OCI-LY1 (cell line): ENCODE measurements around the gene TBC1D22B.

Experiments
- H2AFZ ChIP-seq: fragments of 200-600 bp; sonication (generic), shearing (Covaris generic); 2 replicates; pipeline ENCODE4 v1.6.0; 2014; ENCODE audit warnings: antibody characterized with exemption, mild to moderate bottlenecking, low read length
- H3F3A ChIP-seq: fragments of 200-600 bp; sonication (generic), shearing (Covaris generic); 2 replicates; pipeline ENCODE4 v1.6.0; 2014; ENCODE audit warnings: mild to moderate bottlenecking, antibody characterized with exemption, low read length, moderate library complexity; ENCODE audit not compliant: insufficient read depth
- H3K27ac ChIP-seq: fragments of 200-600 bp; sonication (generic); 2 replicates; pipeline ENCODE4 v1.5.1; 2014; ENCODE audit warnings: low read length, mixed run types, mild to moderate bottlenecking, low read depth; ENCODE audit not compliant: poor library complexity, severe bottlenecking
- H3K27me3 ChIP-seq: fragments of 200-600 bp; sonication (generic); 2 replicates; pipeline ENCODE4 v1.6.0; 2014; ENCODE audit warnings: antibody characterized with exemption, mild to moderate bottlenecking, low read length, moderate library complexity; ENCODE audit not compliant: insufficient read depth
- H3K36me3 ChIP-seq: fragments of 200-600 bp; sonication (generic); 2 replicates; pipeline ENCODE4 v1.6.1; 2014; ENCODE audit warnings: mild to moderate bottlenecking, antibody characterized with exemption, low read length, moderate library complexity, mixed read lengths; ENCODE audit not compliant: insufficient read depth
- H3K4me1 ChIP-seq: fragments of 200-600 bp; sonication (generic); 2 replicates; pipeline ENCODE4 v1.5.1; 2014; ENCODE audit warnings: mild to moderate bottlenecking, low read length, moderate library complexity; ENCODE audit not compliant: insufficient read depth, severe bottlenecking
- H3K4me2 ChIP-seq: fragments of 200-600 bp; sonication (generic), shearing (Covaris generic); 2 replicates; pipeline ENCODE4 v1.6.1; 2014; ENCODE audit warnings: low read length
- H3K4me3 ChIP-seq: fragments of 200-600 bp; sonication (generic); 2 replicates; pipeline ENCODE4 v1.5.1; 2014; ENCODE audit warnings: low read length, low read depth, mild to moderate bottlenecking, mixed read lengths; ENCODE audit not compliant: poor library complexity, severe bottlenecking
- H3K79me2 ChIP-seq: fragments of 200-600 bp; shearing (Covaris generic); 2 replicates; pipeline ENCODE4 v1.6.1; 2016; ENCODE audit warnings: mixed run types, low read length, mixed read lengths; ENCODE audit not compliant: insufficient read depth
- H3K9ac ChIP-seq: fragments of 200-600 bp; sonication (generic), shearing (Covaris generic); 2 replicates; pipeline ENCODE4 v1.6.1; 2014; ENCODE audit warnings: mild to moderate bottlenecking, low read length, mixed read lengths
- H3K9me2 ChIP-seq: fragments of 200-600 bp; sonication (generic), shearing (Covaris generic); 2 replicates; pipeline ENCODE4 v1.6.1; 2014; ENCODE audit warnings: low read depth, mild to moderate bottlenecking, low read length, mixed read lengths
- H3K9me3 ChIP-seq: fragments of 200-600 bp; shearing (Covaris generic); 2 replicates; pipeline ENCODE4 v1.6.1; 2014; ENCODE audit warnings: low read length, mixed read lengths
- H4K20me1 ChIP-seq: fragments of 200-600 bp; sonication (generic), shearing (Covaris generic); 2 replicates; pipeline ENCODE4 v1.6.0; 2016; ENCODE audit warnings: mild to moderate bottlenecking, low read length; ENCODE audit not compliant: insufficient read depth
- EZH2 ChIP-seq: fragments of 200-600 bp; sonication (generic), shearing (Covaris generic); IDR thresholded peaks from 2 replicates; pipeline ENCODE4 v1.8.0; 2017; ENCODE audit warnings: borderline replicate concordance, mixed run types, mild to moderate bottlenecking, antibody characterized with exemption, low read length, moderate library complexity, mixed read lengths
- TF ChIP-seq, protein P1 (sequence below): fragments of 200-600 bp; sonication (generic), shearing (Covaris generic); IDR thresholded peaks from 2 replicates; pipeline ENCODE4 v1.5.1; 2017; ENCODE audit warnings: mild to moderate bottlenecking, antibody characterized with exemption, low read length, moderate library complexity, mixed read lengths

The TBC1D22B gene

DNA sequence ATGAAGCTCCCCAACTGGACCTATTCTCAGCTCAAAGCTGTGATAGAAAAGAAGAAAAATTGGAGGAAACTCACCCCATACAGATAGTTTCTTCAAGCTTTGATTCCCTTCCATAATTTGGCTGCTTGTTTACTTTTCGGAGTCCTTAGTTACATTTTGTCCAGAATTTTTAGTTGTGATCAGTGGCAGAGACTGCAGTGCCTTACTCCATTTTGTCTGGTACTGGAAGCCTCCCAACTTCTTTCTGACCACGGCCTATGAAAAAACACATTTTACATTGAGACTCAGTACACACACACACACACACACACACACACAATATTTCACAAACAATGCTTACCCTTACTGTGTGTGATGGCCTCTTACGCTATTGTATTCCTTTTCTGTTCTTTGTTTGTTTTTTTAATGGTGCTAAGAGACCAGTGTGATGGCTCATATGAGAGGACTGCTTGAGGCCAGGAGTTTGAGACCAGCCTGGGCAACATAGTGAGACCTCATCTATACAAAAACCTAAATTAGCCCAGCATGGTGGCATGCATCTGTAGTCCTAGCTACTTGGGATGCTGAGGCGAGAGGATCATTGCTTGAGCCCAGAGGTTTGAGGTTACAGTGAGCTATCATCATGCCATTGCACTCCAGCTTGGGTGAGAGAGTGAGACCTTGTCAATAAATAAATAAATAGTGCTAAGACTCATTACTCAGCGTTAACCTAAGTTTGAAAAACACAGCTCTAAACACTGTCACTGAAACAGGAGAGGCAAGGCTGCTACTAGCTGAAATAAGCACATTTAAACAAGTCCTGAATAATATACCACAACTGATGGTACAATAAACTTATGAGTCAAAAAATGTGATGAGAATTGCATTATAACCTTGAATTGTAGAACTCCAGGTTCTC is 82.4 kb downstream of the TBC1D22B start:
- Histone ChIP-seq H3K9me3 (no peaks in the 10 kb centered on the region), H3K9me2 (no peaks in the 10 kb centered on the region), H3K9ac (no peak overlapping the region), H3K4me1 (no peaks in the 10 kb centered on the region), H4K20me1 (no peaks in the 10 kb centered on the region), H3K79me2 (no peaks in the 10 kb centered on the region), H3F3A (no peaks in the 10 kb centered on the region), H2AFZ (no peak overlapping the region), H3K27ac (no peak overlapping the region), H3K4me3 (no peak overlapping the region), H3K36me3 (no peaks in the 10 kb centered on the region), H3K27me3 (0 out of 2 replicates have a peak, but pooled peaks cover 5% of the 10 kb centered on the region), H3K4me2 (no peak overlapping the region)
- TF ChIP-seq EZH2, result no peak
- TF ChIP-seq, protein P1, sequence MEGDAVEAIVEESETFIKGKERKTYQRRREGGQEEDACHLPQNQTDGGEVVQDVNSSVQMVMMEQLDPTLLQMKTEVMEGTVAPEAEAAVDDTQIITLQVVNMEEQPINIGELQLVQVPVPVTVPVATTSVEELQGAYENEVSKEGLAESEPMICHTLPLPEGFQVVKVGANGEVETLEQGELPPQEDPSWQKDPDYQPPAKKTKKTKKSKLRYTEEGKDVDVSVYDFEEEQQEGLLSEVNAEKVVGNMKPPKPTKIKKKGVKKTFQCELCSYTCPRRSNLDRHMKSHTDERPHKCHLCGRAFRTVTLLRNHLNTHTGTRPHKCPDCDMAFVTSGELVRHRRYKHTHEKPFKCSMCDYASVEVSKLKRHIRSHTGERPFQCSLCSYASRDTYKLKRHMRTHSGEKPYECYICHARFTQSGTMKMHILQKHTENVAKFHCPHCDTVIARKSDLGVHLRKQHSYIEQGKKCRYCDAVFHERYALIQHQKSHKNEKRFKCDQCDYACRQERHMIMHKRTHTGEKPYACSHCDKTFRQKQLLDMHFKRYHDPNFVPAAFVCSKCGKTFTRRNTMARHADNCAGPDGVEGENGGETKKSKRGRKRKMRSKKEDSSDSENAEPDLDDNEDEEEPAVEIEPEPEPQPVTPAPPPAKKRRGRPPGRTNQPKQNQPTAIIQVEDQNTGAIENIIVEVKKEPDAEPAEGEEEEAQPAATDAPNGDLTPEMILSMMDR, result no peak

DNA sequence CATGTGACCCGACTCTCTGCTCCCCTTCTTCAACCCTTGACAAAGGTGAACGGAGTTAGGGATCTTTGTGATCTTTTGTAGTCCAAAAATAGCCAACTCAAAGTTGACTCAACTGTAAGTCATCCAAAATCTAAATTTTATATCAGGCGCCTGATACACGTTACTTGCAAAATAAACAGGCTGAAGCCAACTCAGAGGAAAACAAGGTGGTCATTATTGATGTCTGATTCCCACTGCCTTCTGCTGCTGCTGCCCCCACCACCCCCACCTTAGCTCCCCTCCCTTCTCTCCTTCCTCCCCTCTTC is 83.0 kb downstream of the TBC1D22B start:
- no peak overlapping the region for H3K9ac ChIP-seq
- no peaks in the 10 kb centered on the region for H4K20me1 ChIP-seq
- no peak for TF ChIP-seq EZH2
- TF ChIP-seq, protein P1, result no peak

DNA sequence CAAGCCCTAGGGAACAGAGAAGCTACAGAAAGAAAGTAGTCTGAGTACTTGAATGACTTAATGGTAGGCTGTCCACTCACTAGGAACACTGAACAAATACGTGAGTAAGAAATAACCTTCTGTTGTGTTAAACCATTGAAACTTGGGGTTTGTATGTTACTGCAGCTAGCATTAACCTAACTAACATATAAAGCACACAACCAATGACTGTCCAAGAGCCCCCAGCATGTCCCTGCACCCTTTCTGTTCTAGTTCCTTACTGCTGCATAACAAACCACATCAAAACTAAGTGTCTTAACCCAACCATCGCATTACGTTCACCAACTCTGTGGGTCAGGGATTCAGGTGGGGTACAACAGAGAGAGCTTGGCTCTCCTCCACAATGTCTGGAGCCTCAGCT is 85.7 kb downstream of the TBC1D22B start:
- no peaks in the 10 kb centered on the region for H3K79me2 ChIP-seq
- TF ChIP-seq, protein P1, result no peak
- TF ChIP-seq EZH2, result no peak
- H3K9me3 ChIP-seq, result no peaks in the 10 kb centered on the region
- no peaks in the 10 kb centered on the region for H3K9me2 ChIP-seq
- no peaks in the 10 kb centered on the region for H3K4me1 ChIP-seq
- H3K4me2 ChIP-seq, result no peak overlapping the region
- 0 out of 2 replicates have a peak, but pooled peaks cover 5% of the 10 kb centered on the region for H3K27me3 ChIP-seq
- no peaks in the 10 kb centered on the region for H3F3A ChIP-seq
- H4K20me1 ChIP-seq, result no peaks in the 10 kb centered on the region
- H3K27ac ChIP-seq, result no peak overlapping the region
- H2AFZ ChIP-seq, result no peak overlapping the region
- H3K4me3 ChIP-seq, result no peak overlapping the region
- no peaks in the 10 kb centered on the region for H3K36me3 ChIP-seq
- no peak overlapping the region for H3K9ac ChIP-seq

More for the DNA sequence above, 83.0 kb downstream of the TBC1D22B start:
- Histone ChIP-seq H3K4me2 (no peak overlapping the region), H3K36me3 (no peaks in the 10 kb centered on the region), H3K4me3 (no peak overlapping the region), H3K27me3 (0 out of 2 replicates have a peak, but pooled peaks cover 5% of the 10 kb centered on the region), H3K9me3 (no peaks in the 10 kb centered on the region), H3K4me1 (no peaks in the 10 kb centered on the region), H3F3A (no peaks in the 10 kb centered on the region), H3K9me2 (no peaks in the 10 kb centered on the region), H3K27ac (no peak overlapping the region), H2AFZ (no peak overlapping the region), H3K79me2 (no peaks in the 10 kb centered on the region)
